Psoas muscle (tissue), 8 donors: ENCODE results near the gene SLCO4A1. TPM values are rescaled to one million over a fixed set of nuclear protein-coding genes. Genes with fewer than 3 reads are reported as not detected.
A peak's percentile ranks its signal among the peaks of the same experiment; 100 is the strongest.

Experiments used
- ATAC-seq, 4 donors: fragments of 200-7000 bp; cut with Tn5 transposase; one replicate each; pipeline ENCODE4 v1.9.1; 2020; ENCODE audit warnings: moderate library complexity in 3 of 4, mild to moderate bottlenecking in 2 of 4
- DNase-seq, 2 donors: peaks; one replicate each; pipeline ENCODE4 v3.0.0-alpha.2; 2020
- H3K27ac ChIP-seq: fragments of 200-600 bp; one replicate; pipeline ENCODE4 v1.8.0; 2022
- H3K27me3 ChIP-seq, 3 donors: fragments of 200-600 bp in 1 of 3; one replicate each; pipeline versions ENCODE4 v1.6.1 to v1.8.0; 2013 to 2022; ENCODE audit warnings: low read length in 2 of 3, mild to moderate bottlenecking in 2 of 3, moderate library complexity in 1 of 3; ENCODE audit not compliant: insufficient read depth in 3 of 3
- H3K36me3 ChIP-seq, 2 donors: fragments of 200-600 bp in 1 of 2; one replicate each; pipeline versions ENCODE4 v1.6.1 to v1.8.0; 2013 to 2022; ENCODE audit warnings: low read depth in 1 of 2, mild to moderate bottlenecking in 1 of 2, moderate library complexity in 1 of 2; ENCODE audit not compliant: insufficient read depth in 1 of 2
- H3K4me1 ChIP-seq: fragments of 200-600 bp; one replicate; pipeline ENCODE4 v1.8.0; 2022
- H3K4me3 ChIP-seq: fragments of 200-600 bp; one replicate; pipeline ENCODE4 v1.8.0; 2022; ENCODE audit warnings: mild to moderate bottlenecking
- H3K9me3 ChIP-seq: fragments of 200-600 bp; one replicate; pipeline ENCODE4 v1.8.0; 2022
- CTCF ChIP-seq: fragments of 200-600 bp; IDR thresholded peaks from one replicate; pipeline ENCODE4 v1.8.0; 2022; ENCODE audit warnings: antibody characterized with exemption
- WGBS, 3 donors: extraction: QIAGEN DNeasy Blood & Tissue Kit; methylation state at CpG; one replicate each; pipeline versions ENCODE4 v1.1.6 to v1.1.7; 2013; 5-methylcytosine and 5-hydroxymethylcytosine counted together
- intact Hi-C, 2 donors: fragments of 100-400 bp; cut with DNase I; formaldehyde crosslinking; loops; one replicate each; pipeline versions ENCODE4 v1.11.0 to v1.14.2; 2022
- polyA plus RNA-seq, 3 donors: library from polyadenylated mRNA; stranded (reverse); fragments of 200-250 nt; gene quantifications; one replicate each; pipeline ENCODE4 v1.2.3, GENCODE V29; 2013
- total RNA-seq, 4 donors: library from RNA; stranded (reverse); fragmentation: NEBNext Ultra II Directional in 2 of 4; extraction: Animal tissue kit (Norgen Biotek cat#: 25700) in 2 of 4; gene quantifications; one replicate each; pipeline versions ENCODE4 v1.2.1 to v1.2.4, GENCODE V29; 2021 to 2023
- donor health status: healthy with polysubstance abuse.
- donor health status: DM: no; HTN: no; CAD: no; lungs with moderate emphysema.
- donor health status: Bipolar disorder and iron deficiency.
- donor health status: healthy.
- donor health status: DM: yes; HTN: yes; CAD: no.
- donor health status: DM: no; HTN: no; CAD: no.
- donor health status: DM: no; HTN: no; CAD: no.
- donor health status: DM: yes; HTN: yes; CAD: no.

The SLCO4A1 gene
- total and polyA plus RNA-seq, 7 donors = 5.3 to 38.5 (median 9.8) TPM

- H3K27me3 ChIP-seq = peaks cover 0 to 48% (median 0%) of the 10 kb centered on the region in 3 donors
- no peak overlapping the region for H3K4me3 ChIP-seq
- no peaks in the 10 kb centered on the region for H3K9me3 ChIP-seq
- H3K27ac ChIP-seq = no peak overlapping the region
- TF ChIP-seq CTCF = no peak
- 78 to 93% (median 82%) methylated on average over 11 of the region's 11 CpGs for WGBS, 3 donors
- intact Hi-C loops = no loop called here
- no peaks in the 10 kb centered on the region for H3K4me1 ChIP-seq
- H3K36me3 ChIP-seq = no peaks in the 10 kb centered on the region
- no peak for ATAC-seq
- no peak for DNase-seq
These were observed 59.7 kb downstream of the SLCO4A1 start for GRCh38 chr20:62702013-62702300.

GRCh38 chr20:62702895-62703852 is 60.9 kb downstream of the SLCO4A1 start:
- intact Hi-C loops = no loop called here
- WGBS, 3 donors = 76 to 82% (median 77%) methylated on average over 23 to 25 of the region's 25 CpGs
- ATAC-seq (no peak), DNase-seq (no peak)
- Histone ChIP-seq H3K36me3 (no peaks in the 10 kb centered on the region), H3K27me3 (peaks cover 0 to 60% (median under 1%) of the 10 kb centered on the region in 3 donors), H3K4me1 (no peaks in the 10 kb centered on the region), H3K9me3 (no peaks in the 10 kb centered on the region), H3K27ac (no peak overlapping the region), H3K4me3 (no peak overlapping the region)
- no peak for TF ChIP-seq CTCF

DNA sequence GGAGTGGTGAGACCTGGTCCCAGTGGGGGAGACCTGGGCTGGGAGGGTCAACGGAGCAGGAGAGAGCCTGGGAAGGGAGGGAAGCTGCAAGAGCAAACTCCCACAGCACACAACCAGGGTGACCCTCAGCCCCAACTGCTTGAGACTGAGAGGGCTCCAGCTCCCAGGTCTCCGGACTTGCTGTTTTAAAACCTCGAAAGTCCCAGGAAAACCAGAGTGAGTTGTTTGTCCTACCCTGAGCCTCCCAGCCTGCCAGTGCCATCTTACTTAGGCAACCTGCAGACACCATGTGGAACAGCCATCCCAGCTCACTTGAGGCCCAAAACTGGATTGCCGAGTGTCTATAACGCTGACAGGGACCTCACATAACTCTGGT is 61.5 kb downstream of the SLCO4A1 start:
- intact Hi-C loops = no loop called here
- TF ChIP-seq CTCF = no peak
- Histone ChIP-seq H3K4me1 (no peaks in the 10 kb centered on the region), H3K4me3 (no peak overlapping the region), H3K27me3 (peaks cover 0 to 67% (median 2%) of the 10 kb centered on the region in 3 donors), H3K27ac (no peak overlapping the region), H3K9me3 (no peaks in the 10 kb centered on the region), H3K36me3 (no peaks in the 10 kb centered on the region)
- DNase-seq (no peak), ATAC-seq (no peak)
- 77 to 84% (median 80%) methylated on average over 5 of the region's 5 CpGs for WGBS, 3 donors

DNA sequence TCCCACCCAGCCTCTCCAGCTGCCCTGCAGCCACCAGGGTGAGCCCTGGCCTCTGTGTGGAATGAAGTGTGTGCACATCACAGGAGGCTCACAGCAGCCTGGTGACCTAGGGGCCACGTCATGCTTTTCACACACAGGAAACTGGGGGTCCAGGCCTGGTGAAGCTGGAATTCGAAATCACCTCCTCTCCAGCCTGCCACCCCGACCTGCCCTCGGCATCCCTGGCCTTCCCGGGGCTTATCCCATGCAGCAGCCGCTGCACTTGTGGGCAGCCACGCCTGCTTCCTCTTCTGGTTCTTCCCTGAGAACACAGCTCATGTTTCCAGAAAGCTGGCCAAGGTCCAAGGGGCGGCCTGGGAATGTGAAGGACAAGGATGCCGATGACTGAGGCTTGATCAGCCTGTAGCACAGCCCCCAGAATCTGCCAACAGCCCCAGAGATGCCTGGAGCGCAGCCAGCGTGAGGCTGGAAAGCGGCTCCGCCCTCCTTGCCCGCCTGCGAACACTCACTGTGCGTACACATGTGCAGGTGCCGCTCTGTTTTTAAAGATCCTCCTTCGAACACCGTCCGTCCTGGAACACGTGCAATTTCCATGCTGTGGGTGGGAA is 62.1 kb downstream of the SLCO4A1 start:
- Histone ChIP-seq H3K4me3 (no peak overlapping the region), H3K27ac (no peak overlapping the region), H3K4me1 (no peaks in the 10 kb centered on the region), H3K36me3 (no peaks in the 10 kb centered on the region), H3K27me3 (peaks cover 0 to 73% (median 8%) of the 10 kb centered on the region in 3 donors), H3K9me3 (no peaks in the 10 kb centered on the region)
- no peak for TF ChIP-seq CTCF
- intact Hi-C loops = no loop called here
- peak; percentile 79 to 80 for DNase-seq
- 5 to 10% (median 8%) methylated on average over 21 of the region's 21 CpGs for WGBS, 3 donors
- ATAC-seq = peak; percentile 28 to 59 (median 48)
